HG03378 (cell line): ENCODE measurements around the gene SEC24B.
A peak's percentile ranks its signal among the peaks of the same experiment; 100 is the strongest.
"Not testable (repeated sequence)": the region's sequence is repeated elsewhere in the genome, so short reads cannot be mapped to it uniquely, and the experiment has no call there.

Experiments used
- ATAC-seq: cut with Tn5 transposase; IDR thresholded peaks from one replicate; pipeline ENCODE4 v1.9.1; 2021; ENCODE audit warnings: mild to moderate bottlenecking, moderate library complexity; ENCODE audit not compliant: unreplicated experiment

Gene SEC24B

GRCh38 chr4:109497511-109497910, 63.9 kb downstream of the SEC24B start:
- no peak for ATAC-seq

- no peak for ATAC-seq
Observed at GRCh38 chr4:109499513-109499912, 65.9 kb downstream of the SEC24B start.

DNA sequence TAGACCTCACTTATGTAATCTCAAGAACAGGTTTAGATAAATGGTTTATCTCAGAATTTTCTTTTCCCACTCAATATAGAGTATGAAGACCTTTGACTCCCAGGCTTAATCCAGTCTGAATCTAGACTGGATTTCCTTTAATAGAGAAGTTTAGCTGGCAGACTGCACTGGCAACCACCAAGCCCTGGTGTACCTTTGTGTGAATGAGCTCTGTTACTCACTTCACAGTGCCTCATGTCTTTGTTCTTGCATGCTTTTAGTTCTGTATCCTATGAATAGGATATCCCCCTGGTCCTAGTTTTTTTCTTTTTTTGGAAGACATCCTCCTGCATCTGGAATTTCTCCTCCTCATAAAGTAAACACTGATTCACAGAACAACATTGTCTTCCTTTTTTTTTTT, 73.3 kb downstream of the SEC24B start:
- no peak for ATAC-seq

GRCh38 chr4:109510687-109511086, 77.1 kb downstream of the SEC24B start:
- ATAC-seq: no peak

GRCh38 chr4:109511414-109511813, 77.8 kb downstream of the SEC24B start:
- ATAC-seq: no peak

DNA sequence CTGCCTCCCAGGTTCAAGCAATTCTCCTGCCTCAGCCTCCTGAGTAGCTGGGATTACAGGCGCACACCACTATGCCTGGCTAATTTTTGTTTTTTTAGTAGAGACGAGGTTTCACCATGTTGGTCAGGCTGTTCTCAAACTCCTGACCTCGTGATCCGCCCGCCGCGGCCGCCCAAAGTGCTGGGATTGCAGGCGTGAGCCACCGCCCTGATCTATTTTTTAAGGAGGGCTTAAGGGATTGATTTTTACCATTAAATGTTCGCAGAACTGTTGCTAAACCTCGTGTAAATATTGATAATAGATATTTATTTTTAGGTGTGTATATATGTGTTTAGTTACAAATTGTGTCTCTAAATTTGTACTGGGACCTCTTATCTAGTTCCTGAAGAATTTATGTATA, 79.8 kb downstream of the SEC24B start:
- ATAC-seq: not testable (repeated sequence)

- no peak for ATAC-seq
Observed at GRCh38 chr4:109532182-109532581, 98.6 kb downstream of the SEC24B start.

GRCh38 chr4:109545401-109545800, 111.8 kb downstream of the SEC24B start:
- no peak for ATAC-seq

DNA sequence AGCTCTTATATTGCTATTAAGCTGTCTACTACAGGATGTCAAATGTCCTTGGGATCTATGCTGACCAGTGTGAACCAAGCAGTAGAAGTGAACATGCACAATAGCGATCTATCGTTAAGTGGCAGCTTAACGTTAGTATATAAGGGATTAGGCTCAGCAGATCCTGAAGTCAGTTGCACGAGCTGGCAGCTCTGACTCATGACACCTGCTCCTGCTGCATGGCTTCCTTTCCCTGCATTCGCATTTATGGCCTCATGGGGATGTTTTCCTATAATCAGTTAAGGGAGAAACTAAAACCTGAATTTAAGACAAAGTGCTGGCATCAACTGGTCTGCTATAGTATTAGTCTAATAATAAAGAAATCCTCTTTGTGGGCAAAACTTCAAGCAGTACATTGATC, 113.8 kb downstream of the SEC24B start:
- no peak for ATAC-seq

- ATAC-seq: no peak
Observed at GRCh38 chr4:109548655-109549054, 115.0 kb downstream of the SEC24B start.

DNA sequence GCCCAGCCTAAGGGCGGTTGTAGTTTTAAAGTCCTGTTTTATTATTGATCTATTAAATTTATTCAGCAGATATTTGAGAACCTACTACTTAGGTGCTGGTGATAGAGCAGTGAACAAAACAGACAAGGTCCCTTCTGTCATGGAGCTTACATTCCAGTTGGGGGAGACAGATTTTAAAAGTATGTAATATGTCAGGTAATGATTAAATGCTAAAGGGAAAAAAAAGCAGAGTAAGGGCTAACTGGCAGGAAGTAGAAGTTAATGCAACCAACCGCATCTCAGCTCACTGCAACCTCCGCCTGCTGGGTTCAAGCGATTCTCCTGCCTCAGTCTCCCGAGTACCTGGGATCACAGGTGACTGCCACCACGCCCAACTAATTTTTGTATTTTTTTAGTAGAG, 118.6 kb downstream of the SEC24B start:
- ATAC-seq: no peak

- ATAC-seq: no peak
Observed at GRCh38 chr4:109553130-109553529, 119.5 kb downstream of the SEC24B start.

DNA sequence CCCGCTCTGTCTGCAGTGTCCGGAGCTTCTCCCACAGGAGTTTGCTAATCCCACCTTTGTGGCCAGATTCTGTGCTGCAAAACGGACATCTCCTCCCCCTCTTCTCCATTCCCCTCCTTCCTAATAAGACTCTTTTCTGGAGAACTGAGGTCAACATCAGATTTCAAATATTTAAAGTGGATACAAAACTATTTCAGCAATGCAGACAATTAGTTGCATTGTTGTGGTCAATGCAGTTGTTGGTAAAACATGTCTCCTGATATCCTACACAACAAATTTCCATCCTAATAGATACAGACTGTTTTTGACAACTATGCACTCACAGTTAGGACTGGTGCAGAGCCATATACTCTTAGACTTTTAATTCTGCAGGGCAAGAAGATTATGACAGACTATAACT, 121.4 kb downstream of the SEC24B start:
- no peak for ATAC-seq

- no peak for ATAC-seq
Observed at GRCh38 chr4:109557433-109557832, 123.8 kb downstream of the SEC24B start.

DNA sequence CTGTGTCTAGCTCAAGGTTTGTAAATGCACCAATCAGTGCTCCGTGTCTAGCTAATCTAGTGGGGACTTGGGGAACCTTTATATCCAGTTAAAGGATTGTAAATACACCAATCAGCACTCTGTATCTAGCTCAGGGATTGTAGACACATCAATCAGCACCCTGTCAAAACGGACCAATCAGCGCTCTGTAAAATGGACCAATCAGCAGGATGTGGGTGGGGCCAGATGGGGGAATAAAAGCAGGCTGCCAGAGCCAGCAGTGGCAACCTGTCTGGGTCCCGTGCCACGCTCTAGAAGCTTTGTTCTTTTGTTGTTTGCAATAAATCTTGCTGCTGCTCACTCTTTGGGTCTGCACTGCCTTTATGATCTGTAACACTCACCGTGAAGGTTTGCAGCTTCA, 124.5 kb downstream of the SEC24B start:
- not testable (repeated sequence) for ATAC-seq

- peak; percentile 26 for ATAC-seq
Observed at GRCh38 chr4:109559625-109559982, 126.0 kb downstream of the SEC24B start.

GRCh38 chr4:109559983-109560686, 126.5 kb downstream of the SEC24B start, which contains the start of gene MCUB:
TSS of gene MCUB (plus strand) at chr4:109560246. CDS start at chr4:109560338, 92 bp downstream.
- ATAC-seq: peak; percentile 85

- peak; percentile 75 for ATAC-seq
Observed at GRCh38 chr4:109560687-109561461, 127.3 kb downstream of the SEC24B start.

GRCh38 chr4:109562457-109563239, 129.0 kb downstream of the SEC24B start:
- no peak for ATAC-seq

DNA sequence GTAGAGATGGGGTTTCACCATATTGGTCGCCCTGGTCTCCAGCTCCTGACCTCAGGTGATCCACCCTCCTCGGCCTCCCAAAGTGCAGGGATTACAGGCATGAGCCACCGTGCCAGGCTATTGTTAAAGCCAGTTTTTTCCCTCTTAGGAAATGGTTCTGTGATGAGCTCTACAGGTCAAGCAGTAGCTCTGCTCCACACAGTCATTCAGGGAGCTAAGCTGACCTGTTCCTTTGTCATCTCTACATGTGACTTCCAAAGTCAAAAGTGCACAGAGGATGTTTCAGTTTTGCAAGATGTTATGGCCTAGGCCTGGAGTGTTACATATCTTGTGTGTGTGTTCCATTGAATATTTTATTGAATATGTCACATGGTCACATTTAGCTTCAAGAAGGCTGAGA, 137.9 kb downstream of the SEC24B start:
- no peak for ATAC-seq

DNA sequence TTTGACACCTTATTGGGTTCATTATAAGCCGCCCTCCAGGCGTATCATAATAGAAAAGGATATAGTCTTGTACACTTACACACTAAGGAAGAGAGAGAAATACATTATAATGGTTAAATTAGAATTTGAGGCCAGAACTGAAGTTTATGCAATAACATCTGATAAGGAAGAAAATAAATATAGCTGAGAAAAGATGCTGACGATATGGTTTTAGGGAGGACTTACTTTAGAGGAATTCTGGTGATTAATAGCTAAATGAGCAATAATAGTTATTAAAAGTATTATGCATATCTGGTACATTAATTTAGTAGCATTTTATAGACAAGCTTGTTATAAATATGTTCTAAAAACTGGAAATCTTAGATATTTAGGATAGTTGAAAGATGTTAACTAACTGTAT, 138.5 kb downstream of the SEC24B start:
- ATAC-seq: no peak

- ATAC-seq: no peak
Observed at GRCh38 chr4:109574443-109574850, 140.8 kb downstream of the SEC24B start.
